ENCODE data around the gene LANCL2. TPM values are rescaled to one million over a fixed set of nuclear protein-coding genes. Genes with fewer than 3 reads are reported as not detected.

The LANCL2 gene
- total RNA-seq, 1 experiment from 2014 or later: 26.4 TPM

- Histone ChIP-seq H3K4me1 (ENCODE audit: insufficient read depth, low read length) (no peaks in the 10 kb centered on the region; the same call in 1 of the 2 replicates), H3K56ac (ENCODE audit: insufficient read length, low read depth, low read length) (no peak overlapping the region), H3K79me2 (ENCODE audit: insufficient read depth, low read length) (no peaks in the 10 kb centered on the region), H2AK5ac (ENCODE audit: insufficient read length, low read length) (no peak overlapping the region), H2BK120ac (ENCODE audit: low read depth, low read length, poor library complexity, severe bottlenecking) (no peak overlapping the region), H2BK5ac (ENCODE audit: insufficient read length, low read length) (no peak overlapping the region), H3K14ac (ENCODE audit: insufficient read depth, low read length) (no peak overlapping the region), H3K27me3 (ENCODE audit: insufficient read depth, low read length) (no peaks in the 10 kb centered on the region), H3K18ac (ENCODE audit: insufficient read length, low read depth, low read length) (no peak overlapping the region), H2BK20ac (ENCODE audit: low read depth, low read length, poor library complexity, severe bottlenecking) (no peak overlapping the region), H3K23ac (ENCODE audit: insufficient read length, low read depth, low read length) (no peak overlapping the region), H3T11ph (ENCODE audit: low read length) (no peak overlapping the region), H3K9ac (ENCODE audit: extremely low read depth, insufficient read length, low read length) (no peak overlapping the region), H2BK12ac (ENCODE audit: insufficient read length, low read depth, low read length) (no peak overlapping the region), H4K5ac (ENCODE audit: insufficient read length, low read depth, low read length) (no peak overlapping the region), H3K4ac (ENCODE audit: low read depth, low read length) (no peak overlapping the region), H3K23me2 (ENCODE audit: insufficient read length, low read depth, low read length, poor library complexity, severe bottlenecking) (no peaks in the 10 kb centered on the region), H3K27ac (ENCODE audit: insufficient read length, low read depth, low read length) (no peak overlapping the region), H4K8ac (replicated peaks; ENCODE audit: insufficient read length, low read depth, low read length) (no peak overlapping the region), H3K4me2 (ENCODE audit: insufficient read depth, insufficient read length, low read length) (no peak overlapping the region), H2AFZ (ENCODE audit: low read length) (peak overlapping the region; percentile 65), H3K9me3 (ENCODE audit: control insufficient read depth, low read depth, low read length) (no peaks in the 10 kb centered on the region), H2BK15ac (ENCODE audit: low read depth, low read length) (no peak overlapping the region), H3K79me1 (ENCODE audit: insufficient read depth, low read depth, low read length, poor library complexity, severe bottlenecking) (no peaks in the 10 kb centered on the region), H4K20me1 (ENCODE audit: control insufficient read depth, insufficient read depth, insufficient read length) (no peaks in the 10 kb centered on the region), H4K91ac (ENCODE audit: insufficient read length, low read depth, low read length) (no peak overlapping the region)
- no CpG with 5 or more reads among the region's 2 CpGs for WGBS (ENCODE audit: extremely low coverage, insufficient read length, low lambda C conversion rate)
- Mint-ChIP-seq H3K27me3 (ENCODE audit: low read depth) (no peaks in the 10 kb centered on the region), H3K36me3 (ENCODE audit: insufficient read depth in 1 of 3, low read depth in 3 of 3) (no peaks in the 10 kb centered on the region; a peak in 1 of 7 replicates), H3K4me3 (no peak overlapping the region), H3K4me1 (peaks cover 7 to 15% of the 10 kb centered on the region in 2 experiments), H3K27ac (peak overlapping the region in 1 of 3 experiments; percentile 17; a peak in 1 of 7 replicates), H3K9me3 (no peaks in the 10 kb centered on the region)
- DNase-seq: no peak
- TF ChIP-seq CTCF (conservative IDR thresholded peaks at IDR 0.05): no peak
Observed at GRCh38 chr7:55349121-55349520, 16.0 kb upstream of the LANCL2 start.

All from H9 (cell line).